Astrocyte (in vitro differentiated cells and primary cell): Measurements from ENCODE around the gene HMGCLL1. TPM values are rescaled to one million over a fixed set of nuclear protein-coding genes. Genes with fewer than 3 reads are reported as not detected.

Source experiments
- DNase-seq: peaks from one replicate; pipeline ENCODE4 v3.0.0-alpha.2; 2010; ENCODE audit warnings: low read depth
- FAIRE-seq: peaks from 2 replicates; lab custom pipeline; 2011; peaks lifted over from hg19 to GRCh38; lab: Jason Lieb, UNC
- H2AFZ ChIP-seq: 2 replicates; pipeline ENCODE4 v1.6.0; 2012; ENCODE audit warnings: low read depth, low read length, inconsistent platforms
- H3K27ac ChIP-seq: 2 replicates; pipeline ENCODE4 v1.5.1; 2011; ENCODE audit warnings: low read depth, low read length, inconsistent platforms
- H3K27me3 ChIP-seq: 2 replicates; pipeline ENCODE4 v1.6.0; 2011; ENCODE audit warnings: low read length, inconsistent platforms; ENCODE audit not compliant: insufficient read depth
- H3K36me3 ChIP-seq: 2 replicates; pipeline ENCODE4 v1.5.1; 2011; ENCODE audit warnings: low read length, inconsistent platforms; ENCODE audit not compliant: insufficient read depth
- H3K4me1 ChIP-seq: 2 replicates; pipeline ENCODE4 v1.5.1; 2011; ENCODE audit warnings: low read length, inconsistent platforms; ENCODE audit not compliant: insufficient read depth
- H3K4me2 ChIP-seq: 2 replicates; pipeline ENCODE4 v1.6.0; 2012; ENCODE audit warnings: low read length, inconsistent platforms
- H3K4me3 ChIP-seq: 2 replicates; pipeline ENCODE4 v1.5.1; 2011; ENCODE audit warnings: low read depth, mild to moderate bottlenecking, low read length, inconsistent platforms; ENCODE audit not compliant: insufficient read depth
- H3K79me2 ChIP-seq: 2 replicates; pipeline ENCODE4 v1.6.0; 2012; ENCODE audit warnings: mild to moderate bottlenecking, low read length, inconsistent platforms; ENCODE audit not compliant: insufficient read depth
- H3K9ac ChIP-seq: 2 replicates; pipeline ENCODE4 v1.6.0; 2012; ENCODE audit warnings: mild to moderate bottlenecking, low read length, inconsistent platforms
- H3K9me3 ChIP-seq: 2 replicates; pipeline ENCODE4 v1.5.1; 2012; ENCODE audit warnings: low read depth, mild to moderate bottlenecking, low read length, inconsistent platforms; ENCODE audit not compliant: insufficient read depth
- H4K20me1 ChIP-seq: 2 replicates; pipeline ENCODE4 v1.6.0; 2012; ENCODE audit warnings: low read length, inconsistent platforms; ENCODE audit not compliant: insufficient read depth
- H3K27ac Mint-ChIP-seq: one replicate; pipeline ENCODE4 v1.8.0; 2021; ENCODE audit warnings: mild to moderate bottlenecking, mixed read lengths; ENCODE audit not compliant: unreplicated experiment
- H3K27me3 Mint-ChIP-seq: one replicate; pipeline ENCODE4 v1.8.0; 2021; ENCODE audit warnings: low read depth, mixed read lengths; ENCODE audit not compliant: unreplicated experiment
- H3K36me3 Mint-ChIP-seq: one replicate; pipeline ENCODE4 v1.8.0; 2021; ENCODE audit warnings: low read depth, mixed read lengths; ENCODE audit not compliant: unreplicated experiment
- H3K4me1 Mint-ChIP-seq: one replicate; pipeline ENCODE4 v1.8.0; 2021; ENCODE audit warnings: low read depth, mixed read lengths; ENCODE audit not compliant: unreplicated experiment
- H3K4me3 Mint-ChIP-seq: one replicate; pipeline ENCODE4 v1.8.0; 2021; ENCODE audit warnings: mild to moderate bottlenecking, moderate library complexity, mixed read lengths; ENCODE audit not compliant: unreplicated experiment
- H3K9me3 Mint-ChIP-seq: one replicate; pipeline ENCODE4 v1.8.0; 2021; ENCODE audit warnings: mild to moderate bottlenecking, mixed read lengths; ENCODE audit not compliant: unreplicated experiment
- EZH2 ChIP-seq: IDR thresholded peaks from 2 replicates; pipeline ENCODE4 v1.6.1; 2012; ENCODE audit warnings: mild to moderate bottlenecking, low read length, inconsistent platforms; ENCODE audit not compliant: insufficient read depth
- total RNA-seq: library from RNA; stranded (reverse); gene quantifications from 2 replicates; pipeline ENCODE4 v1.2.1, GENCODE V29; 2021
- TF ChIP-seq, protein P1 (sequence below): IDR thresholded peaks from 2 replicates; pipeline ENCODE4 v1.5.1; 2011; ENCODE audit warnings: low read depth, mild to moderate bottlenecking, inconsistent platforms, low read length, moderate library complexity; ENCODE audit not compliant: insufficient read depth

HMGCLL1 gene
- total RNA-seq, 1 donor from 2014 or later, result 0.30 TPM

DNA sequence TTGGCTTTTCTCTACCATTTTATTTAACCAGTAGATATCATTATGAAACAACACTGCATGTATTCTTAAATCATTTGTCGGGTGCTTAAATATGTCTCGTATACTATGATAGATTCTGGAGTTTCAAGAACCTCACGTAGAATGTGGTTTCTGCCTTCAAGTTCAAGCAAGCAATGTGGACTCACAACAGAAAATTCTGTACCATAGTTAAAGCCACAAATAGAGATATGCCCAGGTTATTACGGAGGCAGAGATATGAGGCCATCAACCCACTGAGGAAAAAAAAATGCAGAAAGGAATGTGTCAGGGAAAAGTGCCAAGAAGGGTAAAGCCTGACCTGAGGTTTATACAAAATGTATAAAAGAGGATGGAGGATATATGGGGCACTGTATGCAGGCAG, 141.9 kb downstream of the HMGCLL1 start:
- Mint-ChIP-seq H3K4me1 (peaks cover 2% of the 10 kb centered on the region), H3K27me3 (peaks cover 4% of the 10 kb centered on the region), H3K4me3 (no peak overlapping the region), H3K9me3 (no peaks in the 10 kb centered on the region), H3K27ac (no peak overlapping the region), H3K36me3 (no peaks in the 10 kb centered on the region)
- H3K27ac ChIP-seq, result no peak overlapping the region
- H3K4me3 ChIP-seq, result no peak overlapping the region
- no peaks in the 10 kb centered on the region for H3K9me3 ChIP-seq
- no peak overlapping the region for H3K9ac ChIP-seq
- no peaks in the 10 kb centered on the region for H4K20me1 ChIP-seq
- H3K79me2 ChIP-seq, result no peaks in the 10 kb centered on the region
- FAIRE-seq, result no peak
- no peak for DNase-seq
- TF ChIP-seq, protein P1, sequence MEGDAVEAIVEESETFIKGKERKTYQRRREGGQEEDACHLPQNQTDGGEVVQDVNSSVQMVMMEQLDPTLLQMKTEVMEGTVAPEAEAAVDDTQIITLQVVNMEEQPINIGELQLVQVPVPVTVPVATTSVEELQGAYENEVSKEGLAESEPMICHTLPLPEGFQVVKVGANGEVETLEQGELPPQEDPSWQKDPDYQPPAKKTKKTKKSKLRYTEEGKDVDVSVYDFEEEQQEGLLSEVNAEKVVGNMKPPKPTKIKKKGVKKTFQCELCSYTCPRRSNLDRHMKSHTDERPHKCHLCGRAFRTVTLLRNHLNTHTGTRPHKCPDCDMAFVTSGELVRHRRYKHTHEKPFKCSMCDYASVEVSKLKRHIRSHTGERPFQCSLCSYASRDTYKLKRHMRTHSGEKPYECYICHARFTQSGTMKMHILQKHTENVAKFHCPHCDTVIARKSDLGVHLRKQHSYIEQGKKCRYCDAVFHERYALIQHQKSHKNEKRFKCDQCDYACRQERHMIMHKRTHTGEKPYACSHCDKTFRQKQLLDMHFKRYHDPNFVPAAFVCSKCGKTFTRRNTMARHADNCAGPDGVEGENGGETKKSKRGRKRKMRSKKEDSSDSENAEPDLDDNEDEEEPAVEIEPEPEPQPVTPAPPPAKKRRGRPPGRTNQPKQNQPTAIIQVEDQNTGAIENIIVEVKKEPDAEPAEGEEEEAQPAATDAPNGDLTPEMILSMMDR, result no peak
- no peak for TF ChIP-seq EZH2
- H2AFZ ChIP-seq, result no peak overlapping the region
- H3K27me3 ChIP-seq, result no peaks in the 10 kb centered on the region
- no peak overlapping the region for H3K4me2 ChIP-seq
- no peaks in the 10 kb centered on the region for H3K36me3 ChIP-seq
- no peaks in the 10 kb centered on the region for H3K4me1 ChIP-seq

DNA sequence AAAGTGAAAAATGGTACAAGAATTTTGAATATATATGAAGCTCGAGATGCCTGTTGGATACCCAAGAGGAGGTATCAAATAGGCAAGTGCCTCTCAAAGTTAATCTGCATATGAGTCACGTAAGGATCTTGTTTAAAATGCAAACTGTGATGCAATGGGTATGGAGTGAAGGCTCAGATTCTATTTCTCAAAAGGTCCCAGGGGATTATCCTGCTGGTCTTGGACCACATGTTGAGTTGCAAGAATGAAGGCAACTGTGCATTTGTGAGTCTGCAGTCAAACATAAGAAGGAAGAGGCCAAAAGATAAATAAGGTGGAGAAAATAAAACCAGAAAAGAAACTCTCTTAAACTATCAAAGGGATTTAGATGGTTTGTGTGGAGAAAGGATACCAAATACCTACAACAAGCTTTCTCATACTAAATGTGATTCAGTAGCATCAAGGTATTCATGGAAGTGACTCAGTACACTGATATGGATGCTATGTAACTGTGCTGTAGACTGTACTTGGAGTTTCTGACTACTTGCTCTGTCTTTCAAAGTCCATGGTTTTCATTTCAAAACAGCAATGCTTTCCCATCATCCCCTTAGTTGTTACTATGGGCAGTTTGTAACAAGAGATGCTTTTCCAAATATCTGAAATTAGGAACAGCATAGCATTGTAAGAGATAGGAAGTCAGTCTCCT, 145.4 kb downstream of the HMGCLL1 start:
- peaks cover 2% of the 10 kb centered on the region for H3K4me1 Mint-ChIP-seq
- Histone ChIP-seq H3K4me2 (no peak overlapping the region), H3K36me3 (no peaks in the 10 kb centered on the region), H2AFZ (no peak overlapping the region), H3K4me1 (no peaks in the 10 kb centered on the region), H3K4me3 (no peak overlapping the region), H3K9ac (no peak overlapping the region), H4K20me1 (no peaks in the 10 kb centered on the region), H3K27ac (no peak overlapping the region), H3K79me2 (no peaks in the 10 kb centered on the region), H3K27me3 (no peaks in the 10 kb centered on the region), H3K9me3 (no peaks in the 10 kb centered on the region)
- H3K27me3 Mint-ChIP-seq, result no peaks in the 10 kb centered on the region
- DNase-seq (no peak), FAIRE-seq (no peak)
- H3K4me3 Mint-ChIP-seq, result no peak overlapping the region
- no peaks in the 10 kb centered on the region for H3K9me3 Mint-ChIP-seq
- H3K36me3 Mint-ChIP-seq, result no peaks in the 10 kb centered on the region
- TF ChIP-seq EZH2, result no peak
- TF ChIP-seq, protein P1, result no peak
- H3K27ac Mint-ChIP-seq, result no peak overlapping the region

DNA sequence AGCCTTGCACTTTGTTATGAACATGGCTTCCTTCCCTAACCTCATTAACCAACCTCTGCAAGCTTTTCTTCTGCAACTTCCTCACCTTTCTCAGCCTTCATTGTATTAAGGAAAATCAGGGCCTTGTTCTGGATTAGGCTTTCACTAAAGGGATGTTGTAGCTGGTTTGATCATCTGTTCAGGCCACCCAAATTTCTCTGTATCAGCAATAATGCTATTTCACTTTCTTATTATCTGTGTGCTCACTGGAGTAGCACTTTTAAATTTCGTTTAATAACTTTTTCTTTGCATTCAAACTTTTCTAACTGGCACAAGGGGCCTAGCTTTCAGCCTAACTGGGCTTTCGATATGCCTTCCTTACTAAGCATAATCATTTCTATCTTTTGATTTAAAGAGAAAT, 155.1 kb downstream of the HMGCLL1 start:
- Histone ChIP-seq H3K9ac (no peak overlapping the region), H3K4me3 (no peak overlapping the region), H3K9me3 (no peaks in the 10 kb centered on the region), H4K20me1 (no peaks in the 10 kb centered on the region), H2AFZ (no peak overlapping the region), H3K27me3 (no peaks in the 10 kb centered on the region), H3K4me1 (no peaks in the 10 kb centered on the region), H3K4me2 (no peak overlapping the region), H3K36me3 (no peaks in the 10 kb centered on the region), H3K27ac (no peak overlapping the region), H3K79me2 (no peaks in the 10 kb centered on the region)
- no peak overlapping the region for H3K27ac Mint-ChIP-seq
- no peaks in the 10 kb centered on the region for H3K9me3 Mint-ChIP-seq
- no peak for TF ChIP-seq EZH2
- TF ChIP-seq, protein P1, result no peak
- FAIRE-seq (no peak), DNase-seq (no peak)
- H3K4me1 Mint-ChIP-seq, result no peaks in the 10 kb centered on the region
- H3K4me3 Mint-ChIP-seq, result no peak overlapping the region
- H3K36me3 Mint-ChIP-seq, result no peaks in the 10 kb centered on the region
- no peaks in the 10 kb centered on the region for H3K27me3 Mint-ChIP-seq
